K562 (cell line): ENCODE data around the gene TIFAB. TPM values are rescaled to one million over a fixed set of nuclear protein-coding genes. Genes with fewer than 3 reads are reported as not detected.

Source experiments
- ATAC-seq: fragments of 200-7000 bp; cut with Tn5 transposase; 3 replicates; pipeline ENCODE4 v1.9.1; 2020; ENCODE audit warnings: moderate library complexity
- BruUV-seq: library from RNA; stranded (reverse); fragments of 400-500 nt; replicated peaks from 2 replicates; lab custom pipeline; 2021; lab: Mats Ljungman, UMichigan
- CTCF ChIA-PET: fragments of 300-600 bp; formaldehyde crosslinking; extraction: SDS; loops from one replicate; lab custom pipeline; 2021; ENCODE audit warnings: low intra/inter-chr PET ratio; lab: Yijun Ruan, JAX
- POLR2A ChIA-PET: fragments of 300-600, 350-650 bp; sonication (Branson Sonifier 250); formaldehyde crosslinking; extraction: SDS; loops from one replicate; lab custom pipeline; 2021; ENCODE audit warnings: antibody characterized with exemption, inconsistent platforms; lab: Yijun Ruan, JAX
- DNase-seq, 4 experiments: peaks; one replicate each; pipeline versions ENCODE4 v3.0.0 to v3.0.0-alpha.2; 2011 to 2018; ENCODE audit warnings: low spot score in 3 of 4, mixed read lengths in 3 of 4; ENCODE audit errors: extremely low read depth in 1 of 4
- FAIRE-seq: peaks from 2 replicates; lab custom pipeline; 2011; peaks lifted over from hg19 to GRCh38; lab: Jason Lieb, UNC
- H2AFZ ChIP-seq: 2 replicates; pipeline ENCODE4 v1.6.0; 2011; ENCODE audit warnings: low read depth, low read length, control low read depth, inconsistent platforms
- H3K27ac ChIP-seq: fragments of 200-600 bp; 3 replicates; pipeline ENCODE4 v1.8.0; 2011; ENCODE audit warnings: low read depth, mild to moderate bottlenecking, control low read depth, inconsistent platforms, low read length, moderate library complexity, mixed read lengths; ENCODE audit errors: extremely low read depth
- H3K27me3 ChIP-seq, 2 experiments: fragments of 300-600 bp in 1 of 2; 2 replicates in 1 of 2; 3 replicates in 1 of 2; pipeline versions ENCODE4 v1.6.0 to v1.8.0; 2011; ENCODE audit warnings: inconsistent platforms in 2 of 2, low read length in 2 of 2, mild to moderate bottlenecking in 1 of 2, mixed read lengths in 1 of 2, moderate library complexity in 1 of 2; ENCODE audit not compliant: control insufficient read depth in 2 of 2, insufficient read depth in 2 of 2
- H3K36me3 ChIP-seq: fragments of 300-600 bp; 3 replicates; pipeline ENCODE4 v1.8.0; 2011; ENCODE audit warnings: mild to moderate bottlenecking, low read length, inconsistent platforms; ENCODE audit not compliant: control insufficient read depth, insufficient read depth
- H3K4me1 ChIP-seq, 2 experiments: fragments of 200-600 bp in 1 of 2; replicated peaks in 1 of 2; 2 replicates in 1 of 2; 3 replicates in 1 of 2; pipeline versions ENCODE4 v1.5.1 to v1.8.0; 2011; ENCODE audit warnings: inconsistent platforms in 2 of 2, low read length in 2 of 2, mild to moderate bottlenecking in 1 of 2, mixed read lengths in 1 of 2, moderate library complexity in 1 of 2; ENCODE audit not compliant: control insufficient read depth in 2 of 2, insufficient read depth in 2 of 2
- H3K4me2 ChIP-seq: 2 replicates; pipeline ENCODE4 v1.6.1; 2011; ENCODE audit warnings: low read length, control low read depth, inconsistent platforms, mixed read lengths; ENCODE audit not compliant: insufficient read depth
- H3K4me3 ChIP-seq: fragments of 200-600 bp; sonication (generic), shearing (Covaris generic); 2 replicates; pipeline ENCODE4 v1.5.1; 2016; ENCODE audit warnings: control low read depth, inconsistent platforms
- H3K79me2 ChIP-seq: fragments of 200-600 bp; 3 replicates; pipeline ENCODE4 v1.8.0; 2011; ENCODE audit warnings: low read length, inconsistent platforms; ENCODE audit not compliant: control insufficient read depth, insufficient read depth
- H3K9ac ChIP-seq, 2 experiments: 2 replicates each; pipeline versions ENCODE4 v1.6.0 to v1.6.1; 2011; ENCODE audit warnings: low read depth in 2 of 2, low read length in 2 of 2, control low read depth in 1 of 2, inconsistent platforms in 1 of 2, mild to moderate bottlenecking in 1 of 2, mixed read lengths in 1 of 2; ENCODE audit not compliant: insufficient read depth in 1 of 2
- H3K9me1 ChIP-seq: one replicate; pipeline ENCODE4 v1.6.0; 2011; ENCODE audit warnings: inconsistent platforms, mild to moderate bottlenecking, low read length, moderate library complexity; ENCODE audit not compliant: control insufficient read depth, insufficient read depth
- H3K9me3 ChIP-seq: replicated peaks from 2 replicates; pipeline ENCODE4 v1.5.1; 2011; ENCODE audit warnings: low read depth, low read length, inconsistent platforms; ENCODE audit not compliant: control insufficient read depth, insufficient read depth
- H4K20me1 ChIP-seq: replicated peaks from 2 replicates; pipeline ENCODE4 v1.6.1; 2011; ENCODE audit warnings: low read length, inconsistent platforms, mixed read lengths; ENCODE audit not compliant: control insufficient read depth, insufficient read depth
- ASH1L ChIP-seq: fragments of 450-650 bp; IDR thresholded peaks from 2 replicates; pipeline ENCODE4 v1.6.1; 2018; ENCODE audit warnings: borderline replicate concordance, mild to moderate bottlenecking, low read depth; ENCODE audit not compliant: partially characterized antibody
- BCL6 ChIP-seq: fragments of 250-450 bp; sonication (Bioruptor Pico); IDR thresholded peaks from 2 replicates; pipeline ENCODE4 v1.4.0; 2020
- ILF3 ChIP-seq: fragments of 450-650 bp; IDR thresholded peaks from 2 replicates; pipeline ENCODE4 v1.6.1; 2018; ENCODE audit warnings: antibody characterized with exemption, mild to moderate bottlenecking, moderate library complexity, borderline replicate concordance
- KAT7 ChIP-seq: sonication (generic); formaldehyde crosslinking; IDR thresholded peaks from 2 replicates; pipeline ENCODE4 v1.8.0; 2022; ENCODE audit warnings: missing genetic modification reagents, mild to moderate bottlenecking, borderline replicate concordance
- NFYB ChIP-seq: IDR thresholded peaks from 2 replicates; pipeline ENCODE4 v1.6.1; 2011; ENCODE audit warnings: mild to moderate bottlenecking, moderate library complexity; ENCODE audit not compliant: insufficient read length; ENCODE audit errors: extremely low read depth
- POLR2AphosphoS2 ChIP-seq: IDR thresholded peaks from 2 replicates; pipeline ENCODE4 v1.6.1; 2012; ENCODE audit warnings: low read length, improper control_type of control experiment
- POLR3G ChIP-seq: IDR thresholded peaks from 2 replicates; pipeline ENCODE4 v1.6.1; 2011; ENCODE audit not compliant: insufficient read length, insufficient replicate concordance; ENCODE audit errors: extremely low read depth
- SIRT6 ChIP-seq: IDR thresholded peaks from one replicate; pipeline ENCODE4 v1.6.1; 2012; ENCODE audit warnings: low read depth, mild to moderate bottlenecking, control low read depth, inconsistent platforms, low read length, moderate library complexity
- SNRNP70 ChIP-seq: fragments of 200-400 bp; formaldehyde crosslinking; optimal IDR thresholded peaks from 2 replicates; pipeline ENCODE3; 2017; ENCODE audit warnings: low read depth, low read length
- ZNF121 ChIP-seq: sonication (generic); formaldehyde crosslinking; conservative IDR thresholded peaks from 2 replicates; pipeline ENCODE4 v1.8.0; 2022; ENCODE audit warnings: missing genetic modification reagents
- ZNF124 ChIP-seq: sonication (generic); formaldehyde crosslinking; IDR thresholded peaks from 2 replicates; pipeline ENCODE4 v1.8.1; 2022; ENCODE audit warnings: missing genetic modification reagents
- WGBS: fragments of 100-300 bp; shearing (Covaris generic); methylation state at CpG from one replicate; pipeline ENCODE4 v1.1.6; 2016; ENCODE audit warnings: low coverage, mixed read lengths; ENCODE audit not compliant: insufficient coverage; ENCODE audit errors: missing lambda C conversion rate; 5-methylcytosine and 5-hydroxymethylcytosine counted together
- in situ Hi-C: fragments of 300-500 bp; cut with MboI; formaldehyde crosslinking; loops from 4 replicates; pipeline ENCODE4 v1.15.0; 2018; ENCODE audit warnings: inconsistent platforms, mixed read lengths
- intact Hi-C: fragments of 100-400 bp; cut with micrococcal nuclease; formaldehyde crosslinking; loops from 2 replicates; pipeline ENCODE4 v1.14.2; 2022
- polyA plus RNA-seq, 8 experiments: library from polyadenylated mRNA; depleted of rRNA in 4 of 8; stranded (reverse) in 5 of 8; unstranded in 3 of 8; fragments of >200 nt; fragmentation: Nextera tagmentation in 2 of 8; fragmentation: Illumina TruSeq in 1 of 8; extraction: Ambion mirVana in 2 of 8; extraction: Trizol in 1 of 8; gene quantifications; 2 replicates each; pipeline versions ENCODE4 v1.2.1 to v1.2.3, GENCODE V29; 2011 to 2014; ENCODE audit warnings: inconsistent platforms in 1 of 8, missing spikeins in 1 of 8
- total RNA-seq, 7 experiments: library from RNA; depleted of rRNA in 6 of 7; stranded (reverse); fragments of >200 nt in 6 of 7; fragmentation: Illumina TruSeq in 2 of 7; extraction: Trizol in 2 of 7; gene quantifications; 2 replicates each; pipeline versions ENCODE4 v1.2.1 to v1.2.3, GENCODE V29; 2011 to 2021; ENCODE audit warnings: low replicate concordance in 1 of 7
- TF ChIP-seq, protein P1 (sequence below): fragments of 450-650 bp; conservative IDR thresholded peaks from 2 replicates; pipeline ENCODE4 v1.6.1; 2016; ENCODE audit warnings: missing genetic modification characterization, low read depth, mild to moderate bottlenecking, control low read depth, missing compliant biosample characterization
- TF ChIP-seq, protein P2 (sequence below): sonication (generic); formaldehyde crosslinking; IDR thresholded peaks from 2 replicates; pipeline ENCODE4 v1.8.1; 2023; ENCODE audit warnings: missing genetic modification reagents, mild to moderate bottlenecking, borderline replicate concordance

The TIFAB gene
- total and polyA plus RNA-seq, 9 of the 15 experiments (the other 6 are each of a cell fraction or from before 2014, with no cell fraction given) = not detected

- ATAC-seq = peak; percentile 99
- no peak overlapping the region for H3K4me2 ChIP-seq
- H3K36me3 ChIP-seq = no peaks in the 10 kb centered on the region
- no TSS peak for BruUV-seq
- peak; percentile 81 for FAIRE-seq
- peak; percentile 59 to 73 (median 66) for DNase-seq
- no peaks in the 10 kb centered on the region for H3K9me1 ChIP-seq
- in situ Hi-C loops (no loop called here), intact Hi-C loops (loop anchor here (5.0 to 10.0 kb wide), 3 partner anchors 44 to 222 kb away; no protein-coding TSS in a partner anchor)
- peaks cover 11% of the 10 kb centered on the region for H3K9me3 ChIP-seq
- CTCF ChIA-PET = no interaction called here
- no peaks in the 10 kb centered on the region for H4K20me1 ChIP-seq
- peak overlapping the region; percentile 5; the same call in 1 of the 2 replicates for H2AFZ ChIP-seq
- H3K4me1 ChIP-seq = peaks cover 0 to 11% of the 10 kb centered on the region in 2 experiments; a peak in 3 of 5 replicates
- no peak overlapping the region for H3K4me3 ChIP-seq
- no peaks in the 10 kb centered on the region for H3K27me3 ChIP-seq
- WGBS = 9% methylated on average over 7 of the region's 7 CpGs
- no peak overlapping the region for H3K9ac ChIP-seq
- POLR2A ChIA-PET = interaction anchor here (0.6 to 1.7 kb wide), 6 partner anchors 8 to 1424 kb away, joined by 3 to 9 read pairs (median 3); no protein-coding TSS in a partner anchor
- no peaks in the 10 kb centered on the region for H3K79me2 ChIP-seq
- no peak overlapping the region for H3K27ac ChIP-seq
- no peak for TF ChIP-seq SNRNP70
- no peak for TF ChIP-seq BCL6 (CRISPR knock-in tag)
- TF ChIP-seq ZNF121 (CRISPR knock-in tag) = no peak
- TF ChIP-seq ZNF124 (CRISPR knock-in tag) = no peak
- TF ChIP-seq KAT7 (CRISPR knock-in tag) = no peak
- TF ChIP-seq POLR2AphosphoS2 = no peak
- TF ChIP-seq, protein P1, sequence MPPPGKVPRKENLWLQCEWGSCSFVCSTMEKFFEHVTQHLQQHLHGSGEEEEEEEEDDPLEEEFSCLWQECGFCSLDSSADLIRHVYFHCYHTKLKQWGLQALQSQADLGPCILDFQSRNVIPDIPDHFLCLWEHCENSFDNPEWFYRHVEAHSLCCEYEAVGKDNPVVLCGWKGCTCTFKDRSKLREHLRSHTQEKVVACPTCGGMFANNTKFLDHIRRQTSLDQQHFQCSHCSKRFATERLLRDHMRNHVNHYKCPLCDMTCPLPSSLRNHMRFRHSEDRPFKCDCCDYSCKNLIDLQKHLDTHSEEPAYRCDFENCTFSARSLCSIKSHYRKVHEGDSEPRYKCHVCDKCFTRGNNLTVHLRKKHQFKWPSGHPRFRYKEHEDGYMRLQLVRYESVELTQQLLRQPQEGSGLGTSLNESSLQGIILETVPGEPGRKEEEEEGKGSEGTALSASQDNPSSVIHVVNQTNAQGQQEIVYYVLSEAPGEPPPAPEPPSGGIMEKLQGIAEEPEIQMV (tag) = no peak
- TF ChIP-seq NFYB = no peak
- TF ChIP-seq SIRT6 = no peak
- no peak for TF ChIP-seq POLR3G
- TF ChIP-seq ILF3 = no peak
- no peak for TF ChIP-seq ASH1L
- TF ChIP-seq, protein P2, sequence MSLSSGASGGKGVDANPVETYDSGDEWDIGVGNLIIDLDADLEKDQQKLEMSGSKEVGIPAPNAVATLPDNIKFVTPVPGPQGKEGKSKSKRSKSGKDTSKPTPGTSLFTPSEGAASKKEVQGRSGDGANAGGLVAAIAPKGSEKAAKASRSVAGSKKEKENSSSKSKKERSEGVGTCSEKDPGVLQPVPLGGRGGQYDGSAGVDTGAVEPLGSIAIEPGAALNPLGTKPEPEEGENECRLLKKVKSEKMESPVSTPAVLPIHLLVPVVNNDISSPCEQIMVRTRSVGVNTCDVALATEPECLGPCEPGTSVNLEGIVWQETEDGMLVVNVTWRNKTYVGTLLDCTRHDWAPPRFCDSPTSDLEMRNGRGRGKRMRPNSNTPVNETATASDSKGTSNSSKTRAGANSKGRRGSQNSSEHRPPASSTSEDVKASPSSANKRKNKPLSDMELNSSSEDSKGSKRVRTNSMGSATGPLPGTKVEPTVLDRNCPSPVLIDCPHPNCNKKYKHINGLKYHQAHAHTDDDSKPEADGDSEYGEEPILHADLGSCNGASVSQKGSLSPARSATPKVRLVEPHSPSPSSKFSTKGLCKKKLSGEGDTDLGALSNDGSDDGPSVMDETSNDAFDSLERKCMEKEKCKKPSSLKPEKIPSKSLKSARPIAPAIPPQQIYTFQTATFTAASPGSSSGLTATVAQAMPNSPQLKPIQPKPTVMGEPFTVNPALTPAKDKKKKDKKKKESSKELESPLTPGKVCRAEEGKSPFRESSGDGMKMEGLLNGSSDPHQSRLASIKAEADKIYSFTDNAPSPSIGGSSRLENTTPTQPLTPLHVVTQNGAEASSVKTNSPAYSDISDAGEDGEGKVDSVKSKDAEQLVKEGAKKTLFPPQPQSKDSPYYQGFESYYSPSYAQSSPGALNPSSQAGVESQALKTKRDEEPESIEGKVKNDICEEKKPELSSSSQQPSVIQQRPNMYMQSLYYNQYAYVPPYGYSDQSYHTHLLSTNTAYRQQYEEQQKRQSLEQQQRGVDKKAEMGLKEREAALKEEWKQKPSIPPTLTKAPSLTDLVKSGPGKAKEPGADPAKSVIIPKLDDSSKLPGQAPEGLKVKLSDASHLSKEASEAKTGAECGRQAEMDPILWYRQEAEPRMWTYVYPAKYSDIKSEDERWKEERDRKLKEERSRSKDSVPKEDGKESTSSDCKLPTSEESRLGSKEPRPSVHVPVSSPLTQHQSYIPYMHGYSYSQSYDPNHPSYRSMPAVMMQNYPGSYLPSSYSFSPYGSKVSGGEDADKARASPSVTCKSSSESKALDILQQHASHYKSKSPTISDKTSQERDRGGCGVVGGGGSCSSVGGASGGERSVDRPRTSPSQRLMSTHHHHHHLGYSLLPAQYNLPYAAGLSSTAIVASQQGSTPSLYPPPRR = no peak
Measured at GRCh38 chr5:135426102-135427082, 25.8 kb downstream of the TIFAB start.
